ENCODE measurements around the gene PPP1R12B. TPM values are rescaled to one million over a fixed set of nuclear protein-coding genes. Genes with fewer than 3 reads are reported as not detected.
"Not testable (repeated sequence)": the region's sequence is repeated elsewhere in the genome, so short reads cannot be mapped to it uniquely, and the experiment has no call there.

The PPP1R12B gene
- total and polyA plus RNA-seq, 4 donors: 4.0 to 31.6 (median 9.7) TPM

- no peaks in the 10 kb centered on the region for H3K9me3 ChIP-seq (ENCODE audit: control insufficient read depth in 4 of 4, low read length in 3 of 4)
- 80% methylated on average over 3 of the region's 3 CpGs for WGBS
- H3K4me3 ChIP-seq (ENCODE audit: low read depth in 1 of 3, low read length in 3 of 3): no peak overlapping the region
- H3K36me3 ChIP-seq (ENCODE audit: control insufficient read depth in 4 of 4, insufficient read depth in 3 of 4, low read depth in 1 of 4, low read length in 3 of 4): no peaks in the 10 kb centered on the region
- no peaks in the 10 kb centered on the region for H3K27me3 ChIP-seq (ENCODE audit: control insufficient read depth in 4 of 4, insufficient read depth in 4 of 4, low read length in 3 of 4)
- H3K4me1 ChIP-seq (ENCODE audit: control insufficient read depth in 4 of 4, insufficient read depth in 4 of 4, low read length in 3 of 4): peaks cover 0 to 17% (median 16%) of the 10 kb centered on the region in 4 donors
- no peak overlapping the region for H3K27ac ChIP-seq (ENCODE audit: low read depth in 1 of 2, low read length in 2 of 2)
- DNase-seq (ENCODE audit: low spot score): no peak
- no peak for TF ChIP-seq HNF4G (IDR thresholded peaks at IDR 0.05)
- TF ChIP-seq GABPA (IDR thresholded peaks at IDR 0.05 in 1 of 2, conservative IDR thresholded peaks at IDR 0.05 in 1 of 2): no peak
- no peak for TF ChIP-seq MAX (IDR thresholded peaks at IDR 0.05)
- no peak for TF ChIP-seq HNF4A (conservative IDR thresholded peaks at IDR 0.05)
- no peak for TF ChIP-seq FOXA1 (IDR thresholded peaks at IDR 0.05)
- no peak for TF ChIP-seq JUND (IDR thresholded peaks at IDR 0.05)
- TF ChIP-seq ATF3 (IDR thresholded peaks at IDR 0.05): no peak
- H3K9ac ChIP-seq (ENCODE audit: low read depth in 1 of 2, low read length in 2 of 2): no peak overlapping the region
Measured at GRCh38 chr1:202462342-202463076, 114.0 kb downstream of the PPP1R12B start.

- DNase-seq (ENCODE audit: low spot score); H3K4me3 ChIP-seq (ENCODE audit: low read depth in 1 of 3, low read length in 3 of 3); H3K36me3 ChIP-seq (ENCODE audit: control insufficient read depth in 4 of 4, insufficient read depth in 3 of 4, low read depth in 1 of 4, low read length in 3 of 4); H3K27ac ChIP-seq (ENCODE audit: low read depth in 1 of 2, low read length in 2 of 2); H3K9ac ChIP-seq (ENCODE audit: low read depth in 1 of 2, low read length in 2 of 2); H3K27me3 ChIP-seq (ENCODE audit: control insufficient read depth in 4 of 4, insufficient read depth in 4 of 4, low read length in 3 of 4); H3K9me3 ChIP-seq (ENCODE audit: control insufficient read depth in 4 of 4, low read length in 3 of 4): not testable (repeated sequence)
- WGBS: 20% methylated on average over 4 of the region's 4 CpGs
- peak; percentile 52 for TF ChIP-seq CTCF (IDR thresholded peaks at IDR 0.05; ENCODE audit: low read depth, low read length, missing input control)
- TF ChIP-seq RAD21 (IDR thresholded peaks at IDR 0.05): peak; percentile 83 to 85
- H3K4me1 ChIP-seq (ENCODE audit: control insufficient read depth in 4 of 4, insufficient read depth in 4 of 4, low read length in 3 of 4): peaks cover 0 to 17% (median 16%) of the 10 kb centered on the region in 4 donors
Measured at GRCh38 chr1:202464153-202464742, 115.7 kb downstream of the PPP1R12B start.

- peak; percentile 56 to 64 for TF ChIP-seq HNF4A (conservative IDR thresholded peaks at IDR 0.05)
- peak; percentile 85 for TF ChIP-seq FOXA2 (IDR thresholded peaks at IDR 0.05)
- TF ChIP-seq REST (IDR thresholded peaks at IDR 0.05): peak; percentile 43
- TF ChIP-seq RXRA (IDR thresholded peaks at IDR 0.05): peak; percentile 59
- TF ChIP-seq NR2F2 (IDR thresholded peaks at IDR 0.05): peak; percentile 66
- TF ChIP-seq SP1 (IDR thresholded peaks at IDR 0.05): peak; percentile 35
- H3K4me1 ChIP-seq (ENCODE audit: control insufficient read depth in 4 of 4, insufficient read depth in 4 of 4, low read length in 3 of 4): peaks cover 0 to 17% (median 16%) of the 10 kb centered on the region in 4 donors
Measured at GRCh38 chr1:202465644-202466270, 117.3 kb downstream of the PPP1R12B start.

GRCh38 chr1:202466339-202466738 lies 117.8 kb downstream of the PPP1R12B start:
- peaks cover 0 to 17% (median 16%) of the 10 kb centered on the region in 4 donors for H3K4me1 ChIP-seq (ENCODE audit: control insufficient read depth in 4 of 4, insufficient read depth in 4 of 4, low read length in 3 of 4)
- not testable (repeated sequence) for H3K9me3 ChIP-seq (ENCODE audit: control insufficient read depth in 4 of 4, low read length in 3 of 4); H3K9ac ChIP-seq (ENCODE audit: low read depth in 1 of 2, low read length in 2 of 2); H3K4me3 ChIP-seq (ENCODE audit: low read depth in 1 of 3, low read length in 3 of 3); DNase-seq (ENCODE audit: low spot score); H3K36me3 ChIP-seq (ENCODE audit: control insufficient read depth in 4 of 4, insufficient read depth in 3 of 4, low read depth in 1 of 4, low read length in 3 of 4); H3K27me3 ChIP-seq (ENCODE audit: control insufficient read depth in 4 of 4, insufficient read depth in 4 of 4, low read length in 3 of 4); H3K27ac ChIP-seq (ENCODE audit: low read depth in 1 of 2, low read length in 2 of 2)

More at GRCh38 chr1:202465644-202466270, 117.3 kb downstream of the PPP1R12B start:
- H3K9ac ChIP-seq (ENCODE audit: low read depth in 1 of 2, low read length in 2 of 2); H3K36me3 ChIP-seq (ENCODE audit: control insufficient read depth in 4 of 4, insufficient read depth in 3 of 4, low read depth in 1 of 4, low read length in 3 of 4); H3K9me3 ChIP-seq (ENCODE audit: control insufficient read depth in 4 of 4, low read length in 3 of 4); H3K4me3 ChIP-seq (ENCODE audit: low read depth in 1 of 3, low read length in 3 of 3); DNase-seq (ENCODE audit: low spot score); H3K27me3 ChIP-seq (ENCODE audit: control insufficient read depth in 4 of 4, insufficient read depth in 4 of 4, low read length in 3 of 4): not testable (repeated sequence)
- H3K27ac ChIP-seq (ENCODE audit: low read depth in 1 of 2, low read length in 2 of 2): peak overlapping the region; percentile 20 to 46
- WGBS: 28% methylated on average over 3 of the region's 3 CpGs

Data from liver (tissue), 9 donors.